Measurements from ENCODE around the gene ACAN. TPM values are rescaled to one million over a fixed set of nuclear protein-coding genes. Genes with fewer than 3 reads are reported as not detected.

Gene ACAN
- total and polyA plus RNA-seq, 5 donors from 2014 or later: 0.06 to 0.32 TPM; not detected in 3

- peak overlapping the region in 2 of 4 donors; percentile 33 to 64 for H3K4me3 Mint-ChIP-seq
- Histone ChIP-seq H3K36me3 (ENCODE audit: control insufficient read depth, insufficient read depth, low read length) (peaks cover 38% of the 10 kb centered on the region), H3K4me1 (ENCODE audit: control insufficient read depth, insufficient read depth, low read length, poor library complexity, severe bottlenecking) (peaks cover 23% of the 10 kb centered on the region), H3K9me3 (ENCODE audit: control insufficient read depth in 2 of 2, low read length in 2 of 2) (no peaks in the 10 kb centered on the region), H3K4me3 (ENCODE audit: low read depth, low read length) (no peak overlapping the region), H3K27ac (ENCODE audit: insufficient read depth, low read length, poor library complexity, severe bottlenecking) (no peak overlapping the region), H3K27me3 (ENCODE audit: control insufficient read depth, insufficient read depth, low read length) (no peaks in the 10 kb centered on the region)
- ATAC-seq (ENCODE audit: low read depth in 2 of 2): no peak
- DNase-seq: no peak
- no peaks in the 10 kb centered on the region for H3K27me3 Mint-ChIP-seq
- no peaks in the 10 kb centered on the region for H3K9me3 Mint-ChIP-seq
- no peak overlapping the region for H3K27ac Mint-ChIP-seq
- H3K36me3 Mint-ChIP-seq: peaks cover 13% of the 10 kb centered on the region
- peaks cover 0 to 59% (median 15%) of the 10 kb centered on the region in 4 donors for H3K4me1 Mint-ChIP-seq
These were observed 87.3 kb downstream of the ACAN start for GRCh38 chr15:88890495-88890894.

- H3K36me3 ChIP-seq (ENCODE audit: control insufficient read depth, insufficient read depth, low read length): peaks cover 32% of the 10 kb centered on the region
- ATAC-seq (ENCODE audit: low read depth in 2 of 2): no peak
These were observed 88.5 kb downstream of the ACAN start for GRCh38 chr15:88891540-88892254.

GRCh38 chr15:88894348-88894818, 91.1 kb downstream of the ACAN start:
- peaks cover 0 to 70% (median 29%) of the 10 kb centered on the region in 4 donors for H3K4me1 Mint-ChIP-seq
- no peaks in the 10 kb centered on the region for H3K9me3 Mint-ChIP-seq
- no peaks in the 10 kb centered on the region for H3K9me3 ChIP-seq (ENCODE audit: control insufficient read depth in 2 of 2, low read length in 2 of 2)
- peak overlapping the region; percentile 78 for H3K27ac ChIP-seq (ENCODE audit: insufficient read depth, low read length, poor library complexity, severe bottlenecking)
- H3K4me1 ChIP-seq (ENCODE audit: control insufficient read depth, insufficient read depth, low read length, poor library complexity, severe bottlenecking): peaks cover 48% of the 10 kb centered on the region
- no peaks in the 10 kb centered on the region for H3K27me3 Mint-ChIP-seq
- peaks cover 4% of the 10 kb centered on the region for H3K36me3 Mint-ChIP-seq
- peak overlapping the region; percentile 93 to 100 (median 96) for H3K4me3 Mint-ChIP-seq
- DNase-seq (peak; percentile 74 to 90 (median 86)), ATAC-seq (ENCODE audit: low read depth in 2 of 2) (peak; percentile 67 to 72)
- H3K36me3 ChIP-seq (ENCODE audit: control insufficient read depth, insufficient read depth, low read length): peaks cover 13% of the 10 kb centered on the region
- no peaks in the 10 kb centered on the region for H3K27me3 ChIP-seq (ENCODE audit: control insufficient read depth, insufficient read depth, low read length)
- H3K4me3 ChIP-seq (ENCODE audit: low read depth, low read length): peak overlapping the region; percentile 71
- peak overlapping the region; percentile 90 to 95 (median 91) for H3K27ac Mint-ChIP-seq

More at GRCh38 chr15:88891540-88892254, 88.5 kb downstream of the ACAN start:
- Histone ChIP-seq H3K9me3 (ENCODE audit: control insufficient read depth in 2 of 2, low read length in 2 of 2) (no peaks in the 10 kb centered on the region), H3K27ac (ENCODE audit: insufficient read depth, low read length, poor library complexity, severe bottlenecking) (no peak overlapping the region), H3K4me3 (ENCODE audit: low read depth, low read length) (no peak overlapping the region), H3K4me1 (ENCODE audit: control insufficient read depth, insufficient read depth, low read length, poor library complexity, severe bottlenecking) (peaks cover 34% of the 10 kb centered on the region), H3K27me3 (ENCODE audit: control insufficient read depth, insufficient read depth, low read length) (no peaks in the 10 kb centered on the region)
- H3K36me3 Mint-ChIP-seq: peaks cover 13% of the 10 kb centered on the region
- H3K27me3 Mint-ChIP-seq: no peaks in the 10 kb centered on the region
- peaks cover 0 to 69% (median 22%) of the 10 kb centered on the region in 4 donors for H3K4me1 Mint-ChIP-seq
- no peaks in the 10 kb centered on the region for H3K9me3 Mint-ChIP-seq
- H3K27ac Mint-ChIP-seq: no peak overlapping the region
- DNase-seq: no peak
- peak overlapping the region in 2 of 4 donors; percentile 64 to 84 for H3K4me3 Mint-ChIP-seq

GRCh38 chr15:88894819-88895767, 91.9 kb downstream of the ACAN start, which contains the start of gene HAPLN3:
Gene HAPLN3 (minus strand): TSS chr15:88895544. CDS start chr15:88887298, 8,246 bp downstream.
- Mint-ChIP-seq H3K9me3 (no peaks in the 10 kb centered on the region), H3K27me3 (no peaks in the 10 kb centered on the region), H3K36me3 (no peaks in the 10 kb centered on the region), H3K4me1 (peaks cover 0 to 64% (median 27%) of the 10 kb centered on the region in 4 donors), H3K4me3 (peak within 1 kb of the TSS; percentile 96 to 100 (median 97)), H3K27ac (peak within 1 kb of the TSS; percentile 90 to 95 (median 92))
- Histone ChIP-seq H3K36me3 (ENCODE audit: control insufficient read depth, insufficient read depth, low read length) (peaks cover 13% of the 10 kb centered on the region), H3K4me3 (ENCODE audit: low read depth, low read length) (peak within 1 kb of the TSS; percentile 71), H3K27me3 (ENCODE audit: control insufficient read depth, insufficient read depth, low read length) (no peaks in the 10 kb centered on the region), H3K27ac (ENCODE audit: insufficient read depth, low read length, poor library complexity, severe bottlenecking) (peak within 1 kb of the TSS; percentile 78), H3K4me1 (ENCODE audit: control insufficient read depth, insufficient read depth, low read length, poor library complexity, severe bottlenecking) (peaks cover 48% of the 10 kb centered on the region), H3K9me3 (ENCODE audit: control insufficient read depth in 2 of 2, low read length in 2 of 2) (no peaks in the 10 kb centered on the region)
- ATAC-seq (ENCODE audit: low read depth in 2 of 2) (peak in 1 of 2 donors; percentile 13), DNase-seq (peak; percentile 41 to 79 (median 42))

GRCh38 chr15:88896333-88897033, 93.2 kb downstream of the ACAN start:
- Mint-ChIP-seq H3K4me1 (peaks cover 0 to 59% (median 26%) of the 10 kb centered on the region in 4 donors), H3K9me3 (no peaks in the 10 kb centered on the region), H3K27me3 (no peaks in the 10 kb centered on the region), H3K27ac (peak overlapping the region; percentile 86 to 98 (median 87)), H3K36me3 (peaks cover 11% of the 10 kb centered on the region), H3K4me3 (peak overlapping the region; percentile 73 to 100 (median 86))
- no peak for ATAC-seq (ENCODE audit: low read depth in 2 of 2)
- Histone ChIP-seq H3K9me3 (ENCODE audit: control insufficient read depth in 2 of 2, low read length in 2 of 2) (no peaks in the 10 kb centered on the region), H3K4me3 (ENCODE audit: low read depth, low read length) (peak overlapping the region; percentile 26), H3K36me3 (ENCODE audit: control insufficient read depth, insufficient read depth, low read length) (peaks cover 18% of the 10 kb centered on the region), H3K27me3 (ENCODE audit: control insufficient read depth, insufficient read depth, low read length) (no peaks in the 10 kb centered on the region), H3K27ac (ENCODE audit: insufficient read depth, low read length, poor library complexity, severe bottlenecking) (peak overlapping the region; percentile 31), H3K4me1 (ENCODE audit: control insufficient read depth, insufficient read depth, low read length, poor library complexity, severe bottlenecking) (peaks cover 41% of the 10 kb centered on the region)
- DNase-seq: peak in 1 of 3 donors; percentile 13

GRCh38 chr15:88897142-88897455, 93.9 kb downstream of the ACAN start:
- peak overlapping the region; percentile 52 to 100 (median 86) for H3K4me3 Mint-ChIP-seq
- H3K36me3 Mint-ChIP-seq: peaks cover 16% of the 10 kb centered on the region
- Histone ChIP-seq H3K4me3 (ENCODE audit: low read depth, low read length) (peak overlapping the region; percentile 26), H3K36me3 (ENCODE audit: control insufficient read depth, insufficient read depth, low read length) (peaks cover 13% of the 10 kb centered on the region), H3K4me1 (ENCODE audit: control insufficient read depth, insufficient read depth, low read length, poor library complexity, severe bottlenecking) (peaks cover 42% of the 10 kb centered on the region), H3K27ac (ENCODE audit: insufficient read depth, low read length, poor library complexity, severe bottlenecking) (peak overlapping the region; percentile 31), H3K9me3 (ENCODE audit: control insufficient read depth in 2 of 2, low read length in 2 of 2) (no peaks in the 10 kb centered on the region), H3K27me3 (ENCODE audit: control insufficient read depth, insufficient read depth, low read length) (no peaks in the 10 kb centered on the region)
- H3K27me3 Mint-ChIP-seq: no peaks in the 10 kb centered on the region
- DNase-seq (no peak), ATAC-seq (ENCODE audit: low read depth in 2 of 2) (no peak)
- H3K27ac Mint-ChIP-seq: peak overlapping the region; percentile 86 to 98 (median 87)
- H3K4me1 Mint-ChIP-seq: peaks cover 0 to 65% (median 31%) of the 10 kb centered on the region in 4 donors
- H3K9me3 Mint-ChIP-seq: no peaks in the 10 kb centered on the region

Measured in CD4-positive, CD25-positive, alpha-beta regulatory T cell (primary cell).